ENCODE results near the gene SLC4A1. TPM values are rescaled to one million over a fixed set of nuclear protein-coding genes. Genes with fewer than 3 reads are reported as not detected.

The SLC4A1 gene
- total and polyA plus RNA-seq, 2 of the 13 experiments (the other 11 are each of a cell fraction or from before 2014, with no cell fraction given), result not detected

- TF ChIP-seq ZNF512B (CRISPR knock-in tag; IDR thresholded peaks at IDR 0.05; ENCODE audit: borderline replicate concordance) (no peak), TFAP4 (IDR thresholded peaks at IDR 0.05; ENCODE audit: borderline replicate concordance, low read depth) (no peak), ZNF205 (CRISPR knock-in tag; IDR thresholded peaks at IDR 0.05) (no peak), DZIP1 (CRISPR knock-in tag; IDR thresholded peaks at IDR 0.05) (no peak), AHDC1 (CRISPR knock-in tag; IDR thresholded peaks at IDR 0.05; ENCODE audit: borderline replicate concordance) (no peak), GPN1 (CRISPR knock-in tag; IDR thresholded peaks at IDR 0.05; ENCODE audit: borderline replicate concordance) (no peak)
These were observed 19.8 kb downstream of the SLC4A1 start (continued) for GRCh38 chr17:44247876-44248736.
